Skin epidermis (tissue), 12 donors: ENCODE results near the gene NDUFS2.

Experiments used
- H3K27ac ChIP-seq, 21 experiments: fragments of 200-600 bp; sonication (generic) in 11 of 21; one replicate each; pipeline ENCODE4 v1.5.0; 2020; ENCODE audit warnings: mild to moderate bottlenecking in 3 of 21, inconsistent platforms in 2 of 21, moderate library complexity in 2 of 21
- H3K4me3 ChIP-seq, 7 experiments: fragments of 200-600 bp; sonication (generic) in 2 of 7; one replicate each; pipeline ENCODE4 v1.5.0; 2020; ENCODE audit warnings: inconsistent platforms in 2 of 7, mild to moderate bottlenecking in 2 of 7, moderate library complexity in 1 of 7

NDUFS2 gene

DNA sequence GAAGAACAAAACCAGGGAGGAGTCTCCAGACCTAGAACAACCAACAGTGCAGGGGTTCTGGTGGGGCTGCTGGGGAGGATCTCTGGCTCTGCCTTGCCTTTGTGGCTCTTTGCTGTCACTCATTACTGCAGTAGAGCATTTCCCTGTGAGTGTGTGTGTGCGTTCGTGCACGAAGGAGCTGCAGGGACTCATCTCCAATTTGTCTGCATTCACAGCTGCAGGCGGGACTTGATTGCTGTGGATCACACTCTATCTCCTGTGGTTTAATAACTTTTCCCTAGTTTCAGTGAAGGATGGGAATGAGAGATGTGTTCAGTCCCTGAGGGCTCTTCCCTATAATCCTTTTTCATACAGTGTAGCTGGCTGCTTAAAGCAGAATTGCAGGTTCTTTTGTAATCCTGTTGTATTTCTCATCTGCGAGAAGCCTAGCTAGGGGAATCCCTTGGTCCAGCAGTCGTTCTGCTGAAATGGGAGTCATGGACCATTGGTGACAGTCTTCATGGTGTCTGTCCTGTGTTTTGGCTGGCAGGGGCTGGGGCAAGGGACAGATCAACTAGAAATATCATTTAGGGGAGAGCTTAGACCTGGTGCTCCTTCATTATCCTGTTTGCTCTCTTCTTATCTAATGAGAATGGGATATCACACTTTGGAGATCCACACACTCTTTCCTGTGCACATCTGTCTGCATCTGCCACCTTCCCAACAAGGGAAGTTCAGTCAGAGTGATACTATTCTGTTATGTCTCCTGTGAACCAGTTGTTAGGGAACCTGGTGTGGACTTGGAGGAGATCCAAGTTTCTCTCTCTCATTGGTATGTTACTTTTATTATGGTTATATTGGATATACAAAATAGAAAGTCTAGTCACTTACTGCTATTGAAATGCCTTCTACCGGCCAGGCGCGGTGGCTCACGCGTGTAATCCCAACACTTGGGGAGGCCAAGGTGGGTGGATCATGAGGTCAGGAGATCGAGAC is 59.4 kb downstream of the NDUFS2 start:
- H3K27ac ChIP-seq, result no peak overlapping the region
- H3K4me3 ChIP-seq, result no peak overlapping the region
